Gastrocnemius medialis (tissue), 4 donors: ENCODE results near the gene TOMM34. TPM values are rescaled to one million over a fixed set of nuclear protein-coding genes. Genes with fewer than 3 reads are reported as not detected.

Experiments used
- ATAC-seq, 2 donors: fragments of 150-250 bp; one replicate each; pipeline ENCODE4 v1.9.1; 2016
- DNase-seq, 2 donors: peaks; one replicate each; pipeline ENCODE4 v3.0.0-alpha.2; 2019
- H3K27ac ChIP-seq, 4 donors: fragments of 200-600 bp; sonication (generic); 1 replicate in 1 of 4; 2 replicates in 3 of 4; pipeline ENCODE4 v1.5.1; 2016 to 2018; ENCODE audit warnings: mild to moderate bottlenecking in 2 of 4, moderate library complexity in 1 of 4
- H3K27me3 ChIP-seq, 3 donors: fragments of 200-600 bp; sonication (generic) in 2 of 3; 1 replicate in 1 of 3; 2 replicates in 2 of 3; pipeline versions ENCODE4 v1.5.1 to v1.6.0; 2016 to 2019; ENCODE audit warnings: mild to moderate bottlenecking in 1 of 3, moderate library complexity in 1 of 3
- H3K36me3 ChIP-seq, 2 donors: fragments of 200-600 bp; sonication (generic) in 1 of 2; one replicate each; pipeline ENCODE4 v1.5.1; 2017 to 2018
- H3K4me1 ChIP-seq, 2 donors: fragments of 200-600 bp; sonication (generic) in 1 of 2; one replicate each; pipeline ENCODE4 v1.5.1; 2016 to 2017; ENCODE audit warnings: mild to moderate bottlenecking in 2 of 2
- H3K4me3 ChIP-seq, 4 donors: fragments of 200-600 bp; sonication (generic) in 3 of 4; 1 replicate in 1 of 4; 2 replicates in 3 of 4; pipeline ENCODE4 v1.5.1; 2016 to 2019; ENCODE audit warnings: mild to moderate bottlenecking in 2 of 4
- H3K9me3 ChIP-seq, 3 donors: fragments of 200-600 bp; sonication (generic) in 2 of 3; 1 replicate in 1 of 3; 2 replicates in 2 of 3; pipeline ENCODE4 v1.5.1; 2016 to 2019
- POLR2A ChIP-seq, 2 donors: fragments of 450-650 bp; IDR thresholded peaks; one replicate each; pipeline ENCODE4 v1.6.1; 2017; ENCODE audit warnings: antibody characterized with exemption in 2 of 2, mild to moderate bottlenecking in 2 of 2, moderate library complexity in 2 of 2
- in situ Hi-C, 4 donors: fragments of 200-750 bp; cut with MboI; loops; one replicate each; pipeline versions ENCODE4 v1.15.0 to v1.8.0; 2017; ENCODE audit warnings: low sequenced_read_pairs in 4 of 4
- intact Hi-C: fragments of 100-400 bp; cut with DNase I; formaldehyde crosslinking; loops from one replicate; pipeline ENCODE4 v1.15.1; 2023; ENCODE audit warnings: low total_unique reads
- total RNA-seq, 4 donors: library from RNA; depleted of rRNA; stranded (reverse); fragments of >200 nt; gene quantifications; one replicate each; pipeline versions ENCODE4 v1.1.0 to v1.2.3, GENCODE V29; 2016
- TF ChIP-seq, protein P1 (sequence below), 5 experiments: fragments of 450-650 bp in 3 of 5; fragments of 200-600 bp in 2 of 5; sonication (generic) in 2 of 5; IDR thresholded peaks in 4 of 5; conservative IDR thresholded peaks in 1 of 5; 1 replicate in 4 of 5; 2 replicates in 1 of 5; pipeline ENCODE4 v1.5.1; 2016 to 2019; ENCODE audit warnings: antibody characterized with exemption in 5 of 5, mild to moderate bottlenecking in 3 of 5, moderate library complexity in 3 of 5

Gene TOMM34
- total RNA-seq, 4 donors from 2014 or later, result 9.8 to 19.2 (median 17.0) TPM

- peaks cover 0 to 85% of the 10 kb centered on the region in 2 donors for H3K36me3 ChIP-seq
- peaks cover 0 to 4% of the 10 kb centered on the region in 2 donors for H3K4me1 ChIP-seq
- no peaks in the 10 kb centered on the region for H3K9me3 ChIP-seq
- ATAC-seq (no peak), DNase-seq (no peak)
- TF ChIP-seq POLR2A (IDR thresholded peaks at IDR 0.05), result no peak
- TF ChIP-seq, protein P1, sequence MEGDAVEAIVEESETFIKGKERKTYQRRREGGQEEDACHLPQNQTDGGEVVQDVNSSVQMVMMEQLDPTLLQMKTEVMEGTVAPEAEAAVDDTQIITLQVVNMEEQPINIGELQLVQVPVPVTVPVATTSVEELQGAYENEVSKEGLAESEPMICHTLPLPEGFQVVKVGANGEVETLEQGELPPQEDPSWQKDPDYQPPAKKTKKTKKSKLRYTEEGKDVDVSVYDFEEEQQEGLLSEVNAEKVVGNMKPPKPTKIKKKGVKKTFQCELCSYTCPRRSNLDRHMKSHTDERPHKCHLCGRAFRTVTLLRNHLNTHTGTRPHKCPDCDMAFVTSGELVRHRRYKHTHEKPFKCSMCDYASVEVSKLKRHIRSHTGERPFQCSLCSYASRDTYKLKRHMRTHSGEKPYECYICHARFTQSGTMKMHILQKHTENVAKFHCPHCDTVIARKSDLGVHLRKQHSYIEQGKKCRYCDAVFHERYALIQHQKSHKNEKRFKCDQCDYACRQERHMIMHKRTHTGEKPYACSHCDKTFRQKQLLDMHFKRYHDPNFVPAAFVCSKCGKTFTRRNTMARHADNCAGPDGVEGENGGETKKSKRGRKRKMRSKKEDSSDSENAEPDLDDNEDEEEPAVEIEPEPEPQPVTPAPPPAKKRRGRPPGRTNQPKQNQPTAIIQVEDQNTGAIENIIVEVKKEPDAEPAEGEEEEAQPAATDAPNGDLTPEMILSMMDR (IDR thresholded peaks at IDR 0.05 in 4 of 5, conservative IDR thresholded peaks at IDR 0.05 in 1 of 5), result no peak
- in situ Hi-C loops, result loop anchor here in 1 of 4 donors (25.0 kb wide), 1 partner anchor 112 kb away; no protein-coding TSS in a partner anchor
- no peaks in the 10 kb centered on the region for H3K27me3 ChIP-seq
- intact Hi-C loops, result no loop called here
- H3K4me3 ChIP-seq, result no peak overlapping the region
- H3K27ac ChIP-seq, result no peak overlapping the region
Observed at GRCh38 chr20:44950368-44950767, 9.8 kb downstream of the TOMM34 start.

- Histone ChIP-seq H3K9me3 (no peaks in the 10 kb centered on the region), H3K4me3 (no peak overlapping the region), H3K4me1 (peaks cover 0 to 4% of the 10 kb centered on the region in 2 donors), H3K27ac (no peak overlapping the region), H3K36me3 (peaks cover 0 to 76% of the 10 kb centered on the region in 2 donors), H3K27me3 (no peaks in the 10 kb centered on the region)
- ATAC-seq, result no peak
- no peak for TF ChIP-seq POLR2A (IDR thresholded peaks at IDR 0.05)
- TF ChIP-seq, protein P1 (IDR thresholded peaks at IDR 0.05 in 4 of 5, conservative IDR thresholded peaks at IDR 0.05 in 1 of 5), result no peak
- in situ Hi-C loops, result no loop called here
- intact Hi-C loops, result no loop called here
- no peak for DNase-seq
Observed at GRCh38 chr20:44948513-44948912, 11.7 kb downstream of the TOMM34 start.

DNA sequence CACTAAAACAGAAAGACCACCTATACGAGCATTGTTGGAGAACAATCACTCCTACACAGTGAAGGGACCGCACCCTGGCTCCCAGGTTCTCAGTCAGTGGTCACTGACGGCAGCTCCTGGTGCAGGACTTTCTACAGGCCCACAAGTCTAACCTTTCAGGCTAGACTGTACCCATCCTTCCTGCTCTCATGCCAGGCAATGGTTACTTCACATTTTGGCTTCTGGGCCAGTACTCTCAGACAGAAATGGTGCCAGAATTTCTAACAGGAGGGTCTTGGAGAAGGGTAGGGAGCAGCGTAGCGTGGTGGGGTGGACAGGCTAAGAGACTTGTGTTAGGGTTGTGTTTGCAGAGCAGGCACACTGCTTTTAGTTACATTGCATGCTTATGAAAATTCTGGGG, 12.1 kb downstream of the TOMM34 start:
- intact Hi-C loops, result no loop called here
- no peaks in the 10 kb centered on the region for H3K27me3 ChIP-seq
- no peak overlapping the region for H3K27ac ChIP-seq
- in situ Hi-C loops, result no loop called here
- ATAC-seq, result no peak
- H3K36me3 ChIP-seq, result peaks cover 0 to 76% of the 10 kb centered on the region in 2 donors
- no peak for TF ChIP-seq POLR2A (IDR thresholded peaks at IDR 0.05)
- TF ChIP-seq, protein P1 (IDR thresholded peaks at IDR 0.05 in 4 of 5, conservative IDR thresholded peaks at IDR 0.05 in 1 of 5), result no peak
- no peaks in the 10 kb centered on the region for H3K9me3 ChIP-seq
- DNase-seq, result no peak
- no peak overlapping the region for H3K4me3 ChIP-seq
- peaks cover 0 to 4% of the 10 kb centered on the region in 2 donors for H3K4me1 ChIP-seq

DNA sequence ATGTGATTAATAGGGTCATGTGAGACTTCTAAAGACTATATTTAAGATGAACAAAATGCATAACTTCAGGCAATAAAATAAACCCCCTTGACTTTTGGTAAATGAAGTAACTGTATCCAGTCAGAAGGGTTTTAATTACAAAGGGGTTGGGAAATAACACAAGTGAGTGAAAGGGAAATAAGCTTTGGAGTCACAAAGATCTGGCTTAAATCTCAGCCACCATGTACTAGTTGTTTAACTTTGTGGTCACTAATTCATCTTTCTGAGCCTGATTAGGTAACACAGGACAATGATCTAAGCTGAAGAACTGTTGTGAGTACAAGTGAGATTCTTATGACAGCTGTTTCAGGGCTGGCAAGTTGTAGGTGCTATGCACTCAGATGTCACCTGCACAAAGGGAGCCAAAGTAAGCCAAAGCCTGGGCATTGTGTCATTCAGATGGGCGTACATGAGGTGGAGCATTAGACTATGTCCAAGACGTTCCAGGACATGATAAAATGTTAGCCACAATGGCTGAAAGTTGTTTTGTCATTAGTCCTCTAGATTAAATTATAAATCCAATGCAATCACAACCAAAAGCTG, 13.8 kb downstream of the TOMM34 start:
- ATAC-seq, result peak; percentile 92 to 97

More for the DNA sequence above, 13.8 kb downstream of the TOMM34 start:
- H3K27ac ChIP-seq, result peak overlapping the region; percentile 52 to 70 (median 54)
- in situ Hi-C loops, result no loop called here
- DNase-seq, result peak; percentile 45 to 57
- H3K27me3 ChIP-seq, result no peaks in the 10 kb centered on the region
- TF ChIP-seq, protein P1 (IDR thresholded peaks at IDR 0.05 in 4 of 5, conservative IDR thresholded peaks at IDR 0.05 in 1 of 5), result peak in 1 of 5 experiments; percentile 2
- TF ChIP-seq POLR2A (IDR thresholded peaks at IDR 0.05), result no peak
- no peaks in the 10 kb centered on the region for H3K9me3 ChIP-seq
- intact Hi-C loops, result no loop called here
- no peak overlapping the region for H3K4me3 ChIP-seq
- H3K36me3 ChIP-seq, result peaks cover 0 to 75% of the 10 kb centered on the region in 2 donors
- peaks cover 0 to 4% of the 10 kb centered on the region in 2 donors for H3K4me1 ChIP-seq
